H1 (cell line): ENCODE results near the gene CHD5.

ENCODE experiments used
- JUND ChIP-seq: IDR thresholded peaks from 2 replicates; pipeline ENCODE4 v1.6.1; 2011; ENCODE audit warnings: mild to moderate bottlenecking, improper control_type of control experiment, low read length
- MAFK ChIP-seq: IDR thresholded peaks from 2 replicates; pipeline ENCODE4 v1.6.1; 2012; ENCODE audit warnings: low read depth, mild to moderate bottlenecking, improper control_type of control experiment, low read length
- NANOG ChIP-seq: IDR thresholded peaks from 2 replicates; pipeline ENCODE4 v1.6.1; 2011; ENCODE audit warnings: low read length, low read depth, mild to moderate bottlenecking, inconsistent platforms; ENCODE audit not compliant: insufficient read depth, poor library complexity, severe bottlenecking
- PHF8 ChIP-seq: fragments of 200-600 bp; sonication (generic); conservative IDR thresholded peaks from 2 replicates; pipeline ENCODE4 v1.7.1; 2012; ENCODE audit warnings: low read depth, mild to moderate bottlenecking, inconsistent platforms, low read length, moderate library complexity
- POLR2A ChIP-seq, 2 experiments: IDR thresholded peaks; 1 replicate in 1 of 2; 2 replicates in 1 of 2; pipeline ENCODE4 v1.6.1; 2011; ENCODE audit warnings: low read depth in 2 of 2, low read length in 2 of 2, mild to moderate bottlenecking in 2 of 2; ENCODE audit errors: control extremely low read depth in 1 of 2
- POLR2AphosphoS5 ChIP-seq: IDR thresholded peaks from 2 replicates; pipeline ENCODE4 v1.6.1; 2011; ENCODE audit warnings: low read depth, low read length
- RFX5 ChIP-seq: IDR thresholded peaks from 2 replicates; pipeline ENCODE4 v1.6.1; 2011; ENCODE audit warnings: low read depth, low read length, improper control_type of control experiment, borderline replicate concordance
- TAF1 ChIP-seq: IDR thresholded peaks from 2 replicates; pipeline ENCODE4 v1.6.1; 2011; ENCODE audit warnings: mild to moderate bottlenecking, low read depth, low read length
- TEAD4 ChIP-seq: IDR thresholded peaks from 2 replicates; pipeline ENCODE4 v1.6.1; 2012; ENCODE audit warnings: low read depth, low read length, inconsistent platforms, mixed read lengths
- ZNF274 ChIP-seq: IDR thresholded peaks from 2 replicates; pipeline ENCODE4 v1.7.0; 2012; ENCODE audit warnings: low read length, borderline replicate concordance; ENCODE audit errors: extremely low read depth
- TF ChIP-seq, protein P1 (sequence below), 3 experiments: IDR thresholded peaks; 1 replicate in 2 of 3; 2 replicates in 1 of 3; pipeline versions ENCODE4 v1.5.1 to v1.6.1; 2011; ENCODE audit warnings: low read length in 3 of 3, mild to moderate bottlenecking in 3 of 3, inconsistent platforms in 2 of 3, low read depth in 1 of 3, moderate library complexity in 1 of 3; ENCODE audit not compliant: insufficient read depth in 1 of 3; ENCODE audit errors: control extremely low read depth in 1 of 3

DNA sequence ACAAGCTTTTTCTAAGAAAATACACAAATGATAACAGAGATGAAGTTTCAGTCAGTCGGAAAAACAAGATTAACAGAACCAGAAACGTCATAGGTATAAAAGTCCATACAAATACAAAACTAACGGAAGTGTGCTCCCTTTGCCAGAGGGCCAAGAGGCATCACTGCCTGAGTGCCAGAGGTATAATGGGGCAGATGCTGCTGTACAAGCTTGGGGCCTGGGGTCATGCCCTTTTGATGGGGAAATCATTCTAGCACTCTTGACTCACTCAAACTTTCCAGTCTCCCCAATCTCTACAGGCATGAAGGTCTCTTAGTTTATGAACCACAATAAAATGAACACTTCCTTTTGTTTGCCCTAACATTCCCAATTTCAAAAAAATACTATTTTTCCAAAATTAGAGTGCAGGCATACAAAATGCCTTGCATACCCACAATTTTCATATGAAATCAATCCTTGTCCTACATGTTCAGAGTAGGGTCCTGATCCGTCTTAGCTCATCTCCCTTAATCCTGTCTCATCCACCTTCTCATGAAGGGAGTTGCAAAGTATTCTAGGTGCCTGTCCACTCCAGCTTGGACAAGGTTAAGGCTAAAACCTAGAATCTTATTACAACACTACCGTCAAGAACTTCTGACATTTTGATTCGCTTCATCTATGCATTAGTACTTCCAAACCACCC is 17.8 kb upstream of the CHD5 start:
- TF ChIP-seq MAFK (no peak), POLR2AphosphoS5 (peak; percentile 52; the same call in 1 of the 2 replicates), TEAD4 (no peak), PHF8 (no peak), TAF1 (no peak), JUND (no peak), POLR2A (IDR thresholded peaks at IDR 0.05; ENCODE audit: control extremely low read depth in 1 of 2, low read depth in 2 of 2, low read length in 2 of 2) (peak in 1 of 2 experiments; percentile 63; a peak in 1 of 3 replicates), RFX5 (no peak), ZNF274 (no peak), NANOG (no peak)
- TF ChIP-seq, protein P1, sequence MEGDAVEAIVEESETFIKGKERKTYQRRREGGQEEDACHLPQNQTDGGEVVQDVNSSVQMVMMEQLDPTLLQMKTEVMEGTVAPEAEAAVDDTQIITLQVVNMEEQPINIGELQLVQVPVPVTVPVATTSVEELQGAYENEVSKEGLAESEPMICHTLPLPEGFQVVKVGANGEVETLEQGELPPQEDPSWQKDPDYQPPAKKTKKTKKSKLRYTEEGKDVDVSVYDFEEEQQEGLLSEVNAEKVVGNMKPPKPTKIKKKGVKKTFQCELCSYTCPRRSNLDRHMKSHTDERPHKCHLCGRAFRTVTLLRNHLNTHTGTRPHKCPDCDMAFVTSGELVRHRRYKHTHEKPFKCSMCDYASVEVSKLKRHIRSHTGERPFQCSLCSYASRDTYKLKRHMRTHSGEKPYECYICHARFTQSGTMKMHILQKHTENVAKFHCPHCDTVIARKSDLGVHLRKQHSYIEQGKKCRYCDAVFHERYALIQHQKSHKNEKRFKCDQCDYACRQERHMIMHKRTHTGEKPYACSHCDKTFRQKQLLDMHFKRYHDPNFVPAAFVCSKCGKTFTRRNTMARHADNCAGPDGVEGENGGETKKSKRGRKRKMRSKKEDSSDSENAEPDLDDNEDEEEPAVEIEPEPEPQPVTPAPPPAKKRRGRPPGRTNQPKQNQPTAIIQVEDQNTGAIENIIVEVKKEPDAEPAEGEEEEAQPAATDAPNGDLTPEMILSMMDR (IDR thresholded peaks at IDR 0.05; ENCODE audit: control extremely low read depth in 1 of 3, insufficient read depth in 1 of 3, low read depth in 1 of 3, low read length in 3 of 3) = no peak
